GM18498 (cell line): ENCODE data around the gene VPS13D.
"Not testable (repeated sequence)": the region's sequence is repeated elsewhere in the genome, so short reads cannot be mapped to it uniquely, and the experiment has no call there.

Experiments used
- ATAC-seq: cut with Tn5 transposase; IDR thresholded peaks from one replicate; pipeline ENCODE4 v1.9.1; 2021; ENCODE audit warnings: mild to moderate bottlenecking, moderate library complexity; ENCODE audit not compliant: unreplicated experiment

Gene VPS13D

DNA sequence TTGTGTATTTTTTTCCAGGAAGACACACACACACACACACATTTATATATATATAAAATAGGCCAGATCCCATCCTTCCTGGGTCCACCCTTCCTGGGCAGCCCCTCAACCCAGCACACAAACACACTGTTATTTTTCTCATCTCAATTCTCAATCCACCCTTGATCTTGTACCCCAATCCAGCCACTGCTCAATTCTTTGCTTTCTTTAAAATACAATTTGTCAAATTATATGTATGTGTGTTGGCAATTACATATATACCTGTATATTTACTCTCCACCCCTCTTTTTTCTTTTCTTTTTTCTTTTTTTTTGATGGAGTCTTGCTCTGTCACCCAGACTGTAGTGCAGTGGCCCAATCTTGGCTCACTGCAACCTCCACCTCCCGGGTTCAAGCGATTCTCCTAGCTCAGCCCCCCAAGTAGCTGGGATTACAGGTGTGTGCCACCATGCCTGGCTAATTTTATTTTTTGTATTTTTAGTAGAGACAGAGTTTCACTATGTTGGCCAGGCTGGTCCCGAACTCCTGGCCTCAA is 299.9 kb downstream of the VPS13D start:
- ATAC-seq, result no peak

DNA sequence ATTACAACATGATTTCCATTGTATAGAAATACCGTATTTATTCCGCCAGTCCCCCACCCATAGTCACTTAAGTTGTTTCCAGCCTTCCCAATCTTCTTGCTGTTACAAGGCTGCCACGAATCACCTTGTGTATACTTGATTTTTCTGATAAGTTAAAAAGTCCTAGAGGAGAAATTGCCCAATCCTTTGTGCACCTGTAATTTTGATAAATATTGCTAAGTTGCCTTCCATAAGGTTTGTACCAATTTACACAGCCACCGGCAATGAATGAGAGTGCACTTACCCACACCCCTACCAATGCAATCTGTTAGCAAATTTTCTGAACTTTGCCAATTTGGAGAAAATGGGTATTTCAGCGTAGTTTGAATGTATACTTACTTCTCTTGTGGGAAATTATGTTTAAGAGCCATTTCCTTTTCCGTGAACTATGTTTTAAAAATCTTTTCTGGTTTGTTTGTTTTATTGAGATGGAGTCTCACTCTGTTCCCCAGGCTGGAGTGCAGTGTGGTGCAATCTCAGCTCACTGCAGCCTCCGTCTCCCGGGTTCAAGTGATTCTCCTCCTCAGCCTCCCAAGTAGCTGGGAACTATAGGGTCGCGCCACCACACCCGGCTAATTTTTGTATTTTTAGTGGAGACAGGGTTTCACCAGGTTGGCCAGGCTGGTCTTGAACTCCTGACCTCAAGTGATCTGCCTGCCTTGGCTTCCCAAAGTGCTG is 300.8 kb downstream of the VPS13D start:
- ATAC-seq, result no peak

DNA sequence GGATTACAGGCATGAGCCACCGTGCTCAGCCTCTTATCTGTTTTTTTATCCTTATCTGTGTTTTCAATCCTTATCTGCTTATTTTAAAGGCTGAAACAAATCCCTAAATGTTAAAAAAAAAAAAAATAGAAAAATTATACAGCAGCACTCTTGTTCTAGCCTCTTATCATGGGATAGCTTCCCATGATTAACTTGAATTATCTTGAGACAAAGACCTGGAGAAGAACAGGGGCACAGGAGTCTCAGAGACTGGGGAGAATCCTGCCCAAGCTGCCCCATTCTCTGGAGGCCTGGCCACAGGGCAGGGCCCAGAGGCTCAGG is 301.3 kb downstream of the VPS13D start:
- ATAC-seq, result no peak

DNA sequence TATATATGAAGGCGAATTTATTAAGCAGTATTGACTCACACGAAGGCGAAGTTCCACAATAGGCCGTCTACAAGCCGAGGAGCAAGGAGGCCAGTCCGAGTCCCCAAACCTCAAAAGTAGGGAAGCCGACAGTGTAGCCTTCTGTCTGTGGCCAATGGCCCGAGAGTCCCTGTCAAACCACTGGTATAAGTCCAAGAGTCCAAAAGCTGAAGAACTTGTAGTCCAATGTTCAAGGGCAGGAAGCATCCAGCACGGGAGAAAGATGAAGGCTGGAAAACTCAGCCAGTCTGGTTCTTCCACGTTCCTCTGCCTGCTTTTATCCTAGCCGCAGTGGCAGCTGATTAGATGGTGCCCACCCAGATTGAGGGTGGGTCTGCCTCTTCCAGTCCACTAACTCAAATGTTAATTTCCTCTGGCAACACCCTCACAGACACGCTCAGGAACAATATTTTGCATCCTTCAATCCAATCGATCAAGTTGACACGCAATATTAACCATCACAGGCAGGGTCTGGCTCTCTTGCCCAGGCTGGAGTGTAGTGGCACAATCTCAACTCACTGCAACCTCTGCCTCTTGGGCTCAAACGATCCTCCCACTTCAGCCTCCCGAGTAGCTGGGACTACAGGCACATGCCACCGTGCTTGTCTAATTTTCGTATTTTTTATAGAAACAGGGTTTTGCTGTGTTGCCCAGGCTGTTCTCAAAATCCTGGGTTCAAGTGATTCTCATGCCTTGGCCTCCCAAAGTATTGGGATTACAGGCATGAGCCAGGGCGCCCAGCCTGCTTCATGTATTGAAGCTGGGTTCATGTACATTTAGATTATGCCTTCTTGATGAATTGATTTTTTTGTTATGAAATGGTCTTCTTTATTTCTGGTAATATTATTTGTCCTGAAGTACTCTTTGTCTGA is 302.8 kb downstream of the VPS13D start:
- ATAC-seq, result no peak

DNA sequence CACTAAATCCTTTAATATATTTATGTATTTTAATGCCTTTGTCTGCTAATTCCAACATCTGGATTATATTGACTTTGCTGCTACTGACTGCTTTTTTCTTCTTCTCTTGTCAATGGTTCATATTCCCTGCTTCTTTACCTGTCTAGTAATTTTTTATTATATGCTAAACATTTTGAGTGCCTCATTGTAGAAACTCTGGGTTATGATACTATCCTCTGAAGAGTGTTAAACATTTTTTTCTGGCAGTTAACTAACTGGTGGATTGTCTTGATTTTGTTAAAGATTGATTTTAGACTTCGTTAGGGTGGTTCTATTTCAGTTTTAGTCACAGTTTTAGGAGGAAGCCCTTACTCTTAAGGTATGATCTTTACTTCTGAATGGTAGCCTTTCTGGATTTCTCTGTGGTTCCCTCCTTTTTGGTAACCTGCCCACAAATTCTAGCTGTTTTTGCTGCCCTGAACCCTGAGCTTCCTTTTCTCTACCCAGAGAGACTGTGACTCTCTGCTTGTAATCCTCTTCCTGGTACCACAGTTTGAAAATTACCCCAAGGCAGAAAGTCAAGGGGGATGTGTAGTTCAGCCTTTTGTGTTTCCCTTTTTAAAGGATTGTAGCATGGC is 306.3 kb downstream of the VPS13D start:
- ATAC-seq, result no peak

DNA sequence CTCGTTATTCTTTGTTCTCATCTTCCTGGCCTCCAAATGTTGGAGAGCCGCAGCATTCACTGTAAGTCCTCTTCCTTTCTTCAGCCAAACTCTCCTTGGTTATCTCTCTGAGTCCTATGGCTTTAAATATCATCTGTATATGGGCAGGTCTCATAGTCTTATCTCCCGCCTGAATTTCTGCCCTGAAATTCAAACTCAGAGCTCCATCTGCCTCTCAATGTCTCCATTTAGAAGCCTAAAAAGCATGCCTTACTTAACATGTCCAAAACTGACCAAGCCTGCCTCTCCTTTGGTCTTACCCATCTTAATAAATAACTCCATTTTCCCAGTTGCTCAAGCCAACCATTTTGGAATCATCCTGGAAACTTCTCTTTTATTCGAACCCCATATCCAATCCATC is 307.5 kb downstream of the VPS13D start:
- ATAC-seq, result no peak

DNA sequence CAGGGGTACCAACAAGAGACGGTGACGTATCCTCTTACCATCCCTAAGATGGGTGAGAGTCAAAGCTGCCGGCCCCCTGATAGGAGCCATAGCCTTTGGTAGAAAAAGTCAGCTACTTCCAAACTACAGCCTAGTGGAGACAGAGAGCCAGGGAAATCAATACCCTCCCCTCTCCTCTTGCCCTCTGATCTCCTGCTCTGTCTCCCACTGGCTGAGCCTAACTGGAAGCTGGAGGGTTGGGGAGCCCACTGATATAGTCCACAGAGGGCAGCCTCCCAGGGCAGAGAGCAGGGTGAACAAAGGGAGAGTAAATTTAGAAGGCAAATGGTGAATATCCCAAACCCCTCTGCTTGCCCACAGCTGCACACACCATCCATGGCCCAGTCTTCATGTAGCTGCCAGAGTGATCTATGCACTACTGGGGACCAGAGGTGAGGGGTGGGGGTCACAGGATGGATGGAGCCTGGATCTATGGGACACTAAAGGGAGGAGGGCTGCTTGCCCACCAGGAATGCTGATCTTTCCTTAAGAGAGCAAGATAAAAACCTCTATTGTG is 308.2 kb downstream of the VPS13D start:
- no peak for ATAC-seq

DNA sequence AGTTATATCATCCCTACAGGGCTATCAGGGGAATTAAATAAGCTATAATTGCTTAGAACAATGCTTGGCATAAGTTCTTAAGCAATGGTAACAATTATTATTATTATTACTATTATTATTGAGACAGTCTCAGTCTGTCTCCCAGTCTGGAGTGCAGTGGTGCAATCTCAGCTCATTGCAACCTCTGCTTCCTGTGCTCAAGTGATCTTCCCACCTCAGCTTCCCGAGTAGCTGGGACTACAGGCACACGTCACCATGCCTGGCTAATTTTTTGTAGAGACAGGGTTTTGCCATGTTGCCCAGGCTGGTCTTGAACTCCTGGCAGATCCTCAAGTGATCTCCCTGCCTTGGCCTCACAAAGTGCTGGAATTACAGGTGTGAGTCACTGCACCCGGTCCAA is 308.7 kb downstream of the VPS13D start:
- not testable (repeated sequence) for ATAC-seq

DNA sequence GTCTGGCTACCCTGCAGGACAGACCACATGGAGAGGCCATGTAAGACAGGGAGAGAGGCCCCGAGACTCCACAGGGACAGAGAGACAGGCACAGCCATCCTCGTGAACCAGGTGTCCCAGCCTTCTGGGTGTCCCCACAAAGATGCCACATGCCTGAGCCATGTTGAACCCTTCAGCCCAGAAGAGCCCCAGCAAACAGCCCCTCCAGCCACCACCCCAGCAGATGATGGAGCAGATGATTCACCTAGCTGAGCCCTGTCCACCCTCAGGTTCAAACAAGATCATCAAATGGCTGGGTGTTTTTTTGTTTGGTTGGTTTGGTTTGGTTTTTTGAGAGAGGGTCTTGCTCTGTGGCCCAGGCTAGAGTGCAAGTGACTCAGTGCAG is 309.5 kb downstream of the VPS13D start:
- ATAC-seq, result no peak

DNA sequence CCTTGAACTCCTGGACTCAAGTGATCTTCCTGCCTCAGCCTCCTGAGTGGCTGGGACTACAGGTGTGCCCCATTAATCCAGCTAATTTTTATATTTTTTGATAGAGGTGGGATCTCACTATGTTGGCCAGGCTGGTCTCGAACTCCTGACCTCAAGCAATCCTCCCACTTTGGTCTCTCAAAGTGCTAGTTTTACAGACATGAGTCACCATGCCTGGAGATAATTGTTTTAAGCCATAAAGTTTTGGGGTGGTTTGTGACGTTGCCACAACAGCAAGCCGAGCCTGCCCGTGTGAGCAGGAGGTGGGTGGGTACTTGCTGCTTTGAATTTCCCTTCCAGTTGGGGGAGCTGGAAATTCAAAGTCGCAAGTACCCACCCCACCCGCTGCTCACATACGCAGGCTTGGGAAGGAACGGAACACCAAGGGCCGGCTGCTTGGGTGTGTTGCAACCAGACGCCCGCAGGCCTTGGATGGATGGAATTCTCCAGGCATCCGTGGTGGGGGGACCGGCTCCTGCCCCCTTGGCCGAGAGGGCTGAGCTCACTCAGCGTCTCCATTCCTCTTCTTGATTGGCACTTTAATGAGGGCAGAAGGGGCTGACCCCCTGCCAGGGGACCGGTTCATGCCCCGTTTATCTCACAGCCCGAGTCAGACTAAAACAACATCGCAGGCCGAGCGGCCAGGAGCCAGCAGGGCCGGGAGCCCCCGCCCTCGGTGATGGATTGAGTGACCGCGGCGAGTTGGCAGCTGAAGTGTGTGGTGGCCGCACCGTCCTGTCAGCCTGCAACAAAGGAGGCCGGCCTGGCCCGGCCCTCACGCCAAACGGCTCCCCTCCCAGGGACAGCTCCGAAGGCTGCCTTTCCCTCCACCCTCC is 310.1 kb downstream of the VPS13D start:
- no peak for ATAC-seq

DNA sequence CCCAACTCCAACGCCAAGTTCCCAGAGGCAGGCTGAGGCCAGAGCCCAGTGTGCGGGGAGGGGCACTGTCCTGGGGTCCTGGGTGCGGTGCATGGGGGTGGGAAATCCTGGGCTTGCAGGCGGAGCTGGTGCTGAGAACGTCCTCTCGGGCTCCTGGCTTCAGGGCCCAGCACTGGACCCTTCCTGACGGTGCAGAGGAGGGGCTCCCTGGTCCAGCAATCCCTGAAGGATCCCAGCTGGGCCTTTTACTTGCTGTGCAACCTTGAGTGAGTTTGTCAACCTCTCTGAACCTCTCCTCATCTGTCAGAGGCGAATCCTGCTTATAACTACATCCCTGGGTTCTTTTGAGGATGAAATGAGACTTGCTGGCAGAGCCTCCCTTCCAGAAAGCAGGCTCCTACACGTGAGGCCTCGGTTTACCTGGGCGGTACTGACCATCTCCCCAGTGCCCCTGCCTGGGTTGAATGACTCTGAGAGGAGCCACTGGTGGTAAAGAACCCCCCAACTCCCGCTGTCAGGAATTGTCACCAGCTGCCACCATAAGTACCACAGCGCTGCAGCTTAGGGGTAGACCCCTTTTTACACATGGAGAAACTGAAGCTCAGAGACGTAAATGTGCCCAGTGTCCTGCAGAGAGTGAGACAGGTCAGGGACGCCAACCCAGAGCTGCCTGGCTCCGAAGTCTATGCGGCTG is 310.9 kb downstream of the VPS13D start:
- no peak for ATAC-seq

DNA sequence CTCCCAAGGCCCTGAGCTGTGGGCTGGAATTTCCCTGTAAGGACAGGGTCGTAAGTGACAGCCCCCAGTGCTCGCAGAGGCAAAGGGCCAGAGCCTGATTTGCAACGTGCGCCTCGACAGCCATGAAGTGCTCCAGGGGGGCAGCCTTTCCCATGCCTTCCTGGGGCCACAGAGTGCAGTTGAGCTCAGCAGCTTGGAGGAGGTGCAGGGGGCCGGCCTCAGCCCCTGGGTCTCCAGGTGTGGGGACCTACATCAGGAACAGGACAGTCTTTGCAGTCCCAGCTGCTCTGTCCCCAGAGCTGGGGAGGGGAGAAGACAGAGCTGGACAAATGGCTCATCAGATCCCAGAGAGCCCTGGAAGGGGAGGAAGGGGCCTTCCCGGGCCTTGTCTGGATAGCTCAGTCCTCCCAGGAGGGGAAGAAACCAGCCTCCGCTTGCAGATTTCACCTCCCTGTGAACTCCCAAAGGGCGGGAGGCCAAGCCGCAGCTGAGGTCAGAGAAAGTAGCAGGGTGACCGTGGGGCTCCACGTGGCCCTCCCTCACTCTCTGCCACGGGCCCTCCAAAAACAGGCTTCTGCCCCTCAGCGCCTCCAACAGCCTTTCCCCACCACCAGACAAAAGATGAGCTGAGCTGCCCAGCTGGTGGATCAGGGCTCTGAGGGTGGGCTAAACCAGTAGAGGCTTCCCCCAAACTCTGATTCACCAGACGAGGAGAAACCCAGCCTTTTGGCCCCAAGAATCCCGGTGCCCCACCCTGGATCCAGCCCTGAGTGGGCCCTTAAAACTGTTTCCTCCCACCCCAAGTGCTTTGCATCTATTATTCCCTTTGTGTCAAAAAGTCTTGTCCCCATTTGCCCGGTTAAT is 311.7 kb downstream of the VPS13D start:
- no peak for ATAC-seq

DNA sequence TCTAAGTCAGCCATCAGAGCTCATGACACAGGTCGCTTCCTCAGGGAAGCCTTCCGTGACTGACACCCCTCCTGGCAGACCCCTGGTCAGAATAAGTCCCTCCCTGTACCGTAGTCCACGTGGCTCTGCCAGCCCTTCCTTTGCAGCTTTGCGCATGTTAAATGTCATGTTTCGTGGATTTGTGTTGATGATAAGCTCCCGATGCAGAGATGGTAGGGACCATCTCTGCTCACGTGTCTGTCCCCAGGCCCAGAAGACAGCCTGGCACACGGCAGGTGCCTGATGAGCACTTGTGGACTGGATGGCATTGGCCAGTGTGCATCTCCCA is 312.3 kb downstream of the VPS13D start:
- no peak for ATAC-seq

DNA sequence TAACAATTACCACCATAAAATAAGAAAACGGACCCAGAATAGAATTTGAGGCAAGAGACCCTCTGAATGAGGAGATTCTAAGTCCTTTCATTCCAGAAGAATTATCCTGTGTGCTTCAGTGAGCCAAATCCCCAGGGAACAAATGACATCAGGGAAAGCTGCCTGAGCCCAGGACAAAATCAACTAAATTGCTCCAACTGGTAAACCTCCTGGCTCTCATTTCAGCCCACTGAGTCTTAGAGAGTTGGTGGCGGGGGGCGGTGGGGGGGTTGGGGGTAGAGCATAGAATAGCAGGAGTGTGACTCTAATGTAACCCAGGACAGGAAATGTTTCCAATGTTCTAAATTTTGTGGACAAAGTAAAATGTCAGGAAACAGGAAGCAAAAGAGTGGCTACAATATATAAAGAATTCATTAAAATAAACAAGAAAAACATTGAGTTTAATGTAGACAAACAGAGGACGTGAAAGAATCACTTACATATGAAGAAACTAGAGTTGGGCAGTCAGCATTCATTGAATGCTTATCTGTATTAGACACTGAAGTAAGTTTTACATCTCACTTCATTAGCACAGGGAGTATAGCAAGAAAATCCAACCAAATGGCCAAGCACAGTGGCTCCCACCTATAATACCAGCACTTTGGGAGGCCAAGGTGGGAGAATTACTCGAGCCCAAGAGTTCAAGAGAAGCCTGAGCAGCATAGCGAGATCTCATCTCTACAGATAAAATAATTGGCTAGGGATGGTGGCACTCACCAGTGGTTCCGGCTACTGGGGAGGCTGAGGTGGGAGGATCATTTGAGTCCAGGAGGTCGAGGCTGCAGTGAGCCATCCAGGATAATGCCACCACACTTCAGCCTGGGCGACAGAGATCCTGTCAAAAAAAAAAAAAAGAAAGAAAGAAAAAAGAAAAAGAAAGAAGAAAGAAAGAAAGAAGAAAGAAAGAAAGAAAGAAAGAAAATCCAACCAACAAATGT is 313.1 kb downstream of the VPS13D start:
- no peak for ATAC-seq

DNA sequence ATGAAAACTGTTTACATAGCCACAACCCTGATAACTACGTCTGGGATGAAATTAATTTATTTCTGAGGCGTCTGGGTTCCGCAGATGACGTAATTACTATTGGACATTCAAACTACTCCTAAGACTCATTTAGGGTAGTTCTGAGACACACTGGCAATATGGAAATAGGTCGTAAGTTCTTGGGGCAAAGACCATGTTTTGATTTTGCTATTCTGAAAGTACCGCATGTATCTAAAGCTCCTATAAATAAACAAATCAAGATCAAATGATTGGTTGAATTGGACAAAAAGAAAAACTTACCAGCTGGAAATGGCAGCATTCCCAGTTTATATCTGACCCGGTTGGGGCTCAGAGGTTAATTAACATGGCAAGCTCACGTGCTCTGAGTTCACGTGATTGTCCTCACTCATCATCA is 313.9 kb downstream of the VPS13D start:
- no peak for ATAC-seq

DNA sequence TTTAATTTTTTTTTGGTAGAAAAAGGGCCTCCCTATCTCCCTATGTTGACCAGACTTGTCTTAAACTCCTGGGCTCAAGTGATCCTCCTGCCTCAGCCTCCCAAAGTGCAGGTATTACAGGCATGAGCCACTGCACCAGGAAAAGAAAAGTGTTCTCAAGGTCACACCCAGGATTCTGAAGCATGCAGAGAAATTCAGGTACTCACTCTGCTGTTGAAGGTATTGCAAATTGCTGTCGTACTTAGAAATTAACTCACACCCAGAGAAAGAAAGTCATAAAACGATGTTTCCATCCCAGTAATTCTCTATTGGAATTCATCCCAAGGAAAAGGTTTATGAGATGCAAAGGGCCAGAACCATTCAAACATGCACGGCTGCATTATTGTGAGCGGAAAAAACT is 314.5 kb downstream of the VPS13D start:
- ATAC-seq, result no peak

DNA sequence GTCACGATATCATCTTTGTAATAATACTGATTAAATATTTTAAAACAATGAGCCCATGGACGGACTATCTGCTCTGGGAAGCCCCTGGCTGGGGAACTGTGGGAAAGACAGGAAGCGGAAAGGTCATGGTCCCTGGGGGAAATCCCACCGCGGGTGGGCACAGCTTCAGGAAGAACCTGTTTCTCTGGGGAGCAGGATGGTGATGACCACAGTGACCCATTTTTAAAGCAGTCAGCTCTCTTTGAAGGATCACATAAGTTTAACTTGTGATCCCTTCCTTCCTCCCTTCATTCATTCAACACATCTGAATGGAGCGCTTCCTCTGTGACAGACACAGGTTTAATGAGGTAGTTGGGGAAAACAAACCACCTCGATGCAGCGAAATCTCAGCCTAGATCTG is 315.2 kb downstream of the VPS13D start:
- no peak for ATAC-seq
